SK-N-MC (cell line): ENCODE results near the gene MRPS9.

Experiments used
- DNase-seq: peaks from one replicate; pipeline ENCODE4 v3.0.0-alpha.2; 2011; ENCODE audit warnings: low read depth, low spot score
- H3K27ac ChIP-seq: fragments of 200-600 bp; sonication (generic); 2 replicates; pipeline ENCODE4 v1.5.1; 2016; ENCODE audit warnings: mixed run types
- H3K36me3 ChIP-seq: fragments of 200-600 bp; sonication (generic); 2 replicates; pipeline ENCODE4 v1.6.1; 2017; ENCODE audit warnings: antibody characterized with exemption, low read length, mixed read lengths; ENCODE audit not compliant: insufficient read depth
- H3K4me3 ChIP-seq: fragments of 200-600 bp; sonication (generic); 2 replicates; pipeline ENCODE4 v1.5.1; 2016
- H3K9ac ChIP-seq: fragments of 200-600 bp; sonication (generic); 2 replicates; pipeline ENCODE4 v1.8.0; 2017; ENCODE audit warnings: mixed run types, mixed read lengths; ENCODE audit not compliant: insufficient read length
- H3K9me3 ChIP-seq: fragments of 200-600 bp; sonication (generic); 2 replicates; pipeline ENCODE4 v1.6.1; 2017; ENCODE audit warnings: low read depth, mild to moderate bottlenecking, antibody characterized with exemption, low read length, moderate library complexity, mixed read lengths
- EZH2 ChIP-seq: fragments of 200-600 bp; sonication (generic); IDR thresholded peaks from one replicate; pipeline ENCODE4 v1.6.1; 2017; ENCODE audit warnings: antibody characterized with exemption
- FOXP2 ChIP-seq: optimal IDR thresholded peaks from 2 replicates; pipeline ENCODE3; 2011; ENCODE audit warnings: mild to moderate bottlenecking, moderate library complexity; ENCODE audit not compliant: insufficient read depth; ENCODE audit errors: extremely low read length, control extremely low read depth
- POLR2AphosphoS5 ChIP-seq: IDR thresholded peaks from 2 replicates; pipeline ENCODE4 v1.6.1; 2012; ENCODE audit warnings: mild to moderate bottlenecking, low read depth, low read length, borderline replicate concordance

Gene MRPS9

GRCh38 chr2:105070010-105070865 is 32.4 kb downstream of the MRPS9 start:
- no peak for DNase-seq
- H3K4me3 ChIP-seq = no peak overlapping the region
- H3K36me3 ChIP-seq = peaks cover 13% of the 10 kb centered on the region; the same call in 1 of the 2 replicates
- H3K9me3 ChIP-seq = no peaks in the 10 kb centered on the region
- no peak for TF ChIP-seq POLR2AphosphoS5
- TF ChIP-seq FOXP2 = no peak
- TF ChIP-seq EZH2 = no peak
- H3K9ac ChIP-seq = no peak overlapping the region
- H3K27ac ChIP-seq = no peak overlapping the region

DNA sequence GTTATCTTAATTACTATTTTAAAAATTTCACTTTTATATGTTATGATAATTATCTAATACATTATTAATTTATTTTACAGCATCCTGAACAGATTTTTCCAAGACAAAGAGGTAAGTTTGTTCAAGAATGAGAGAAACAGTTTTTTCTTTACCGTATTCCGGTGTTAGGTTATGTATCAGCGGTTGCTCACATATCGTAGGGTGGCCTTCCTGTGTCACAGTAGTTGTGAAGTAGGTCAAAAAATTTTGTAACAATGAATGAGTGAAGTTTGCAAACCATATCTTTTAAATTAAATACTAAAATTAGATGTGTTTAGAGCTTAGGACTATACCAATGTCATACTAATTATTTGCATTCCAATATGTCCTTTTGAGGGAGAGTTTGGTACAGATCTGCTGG is 33.5 kb downstream of the MRPS9 start:
- peaks cover 13% of the 10 kb centered on the region; the same call in 1 of the 2 replicates for H3K36me3 ChIP-seq
- no peaks in the 10 kb centered on the region for H3K9me3 ChIP-seq
- H3K27ac ChIP-seq = no peak overlapping the region
- DNase-seq = no peak
- no peak overlapping the region for H3K4me3 ChIP-seq
- TF ChIP-seq FOXP2 = no peak
- H3K9ac ChIP-seq = no peak overlapping the region

DNA sequence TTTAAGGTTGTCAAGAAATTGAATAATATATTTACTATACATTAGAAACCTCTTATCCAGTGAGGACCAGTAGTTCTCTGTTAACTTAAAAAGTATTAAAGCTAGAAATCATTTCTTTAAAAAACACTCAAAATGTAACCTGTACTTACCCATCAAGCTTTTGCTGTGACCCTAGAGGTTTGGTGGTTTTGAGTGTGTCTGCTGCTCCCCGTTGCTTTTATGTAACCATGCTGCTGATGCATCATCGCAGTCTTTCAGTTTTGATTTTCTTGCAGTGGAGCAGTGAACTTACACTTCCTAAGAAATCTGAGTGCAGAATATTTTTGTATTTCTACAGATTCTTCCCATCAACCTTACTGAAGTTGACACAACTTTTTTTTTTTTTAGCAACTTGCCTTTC is 34.2 kb downstream of the MRPS9 start:
- Histone ChIP-seq H3K36me3 (peaks cover 13% of the 10 kb centered on the region; the same call in 1 of the 2 replicates), H3K9me3 (no peaks in the 10 kb centered on the region), H3K4me3 (no peak overlapping the region), H3K27ac (no peak overlapping the region), H3K9ac (no peak overlapping the region)
- no peak for DNase-seq
- TF ChIP-seq FOXP2 (no peak), POLR2AphosphoS5 (no peak), EZH2 (no peak)

GRCh38 chr2:105073591-105073990 is 35.7 kb downstream of the MRPS9 start:
- H3K27ac ChIP-seq = no peak overlapping the region
- H3K9me3 ChIP-seq = no peaks in the 10 kb centered on the region
- TF ChIP-seq EZH2 (no peak), FOXP2 (no peak), POLR2AphosphoS5 (no peak)

DNA sequence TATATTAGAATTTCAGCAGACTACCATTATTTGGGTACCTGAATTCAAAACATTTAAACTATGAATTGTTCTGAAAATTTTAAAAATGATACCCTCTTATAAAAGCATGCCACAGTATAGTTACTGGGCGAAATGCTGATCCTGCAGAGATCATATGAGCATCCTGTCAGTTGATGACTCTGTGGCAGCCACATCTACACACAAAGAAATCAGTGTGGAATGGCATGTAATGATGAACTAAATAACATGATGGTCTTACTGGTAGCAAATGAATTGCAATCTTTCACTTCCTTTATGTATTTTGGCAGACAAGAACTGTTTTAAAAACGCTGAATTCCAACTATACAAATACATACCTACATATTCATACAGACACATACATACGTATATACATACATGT is 38.3 kb downstream of the MRPS9 start:
- Histone ChIP-seq H3K27ac (no peak overlapping the region), H3K9me3 (no peaks in the 10 kb centered on the region), H3K9ac (no peak overlapping the region), H3K4me3 (no peak overlapping the region), H3K36me3 (peaks cover 13% of the 10 kb centered on the region; the same call in 1 of the 2 replicates)
- TF ChIP-seq FOXP2 (no peak), EZH2 (no peak), POLR2AphosphoS5 (no peak)
- no peak for DNase-seq

More at GRCh38 chr2:105073591-105073990, 35.7 kb downstream of the MRPS9 start:
- H3K4me3 ChIP-seq = no peak overlapping the region
- H3K9ac ChIP-seq = no peak overlapping the region
- no peak for DNase-seq
- H3K36me3 ChIP-seq = peaks cover 13% of the 10 kb centered on the region; the same call in 1 of the 2 replicates

DNA sequence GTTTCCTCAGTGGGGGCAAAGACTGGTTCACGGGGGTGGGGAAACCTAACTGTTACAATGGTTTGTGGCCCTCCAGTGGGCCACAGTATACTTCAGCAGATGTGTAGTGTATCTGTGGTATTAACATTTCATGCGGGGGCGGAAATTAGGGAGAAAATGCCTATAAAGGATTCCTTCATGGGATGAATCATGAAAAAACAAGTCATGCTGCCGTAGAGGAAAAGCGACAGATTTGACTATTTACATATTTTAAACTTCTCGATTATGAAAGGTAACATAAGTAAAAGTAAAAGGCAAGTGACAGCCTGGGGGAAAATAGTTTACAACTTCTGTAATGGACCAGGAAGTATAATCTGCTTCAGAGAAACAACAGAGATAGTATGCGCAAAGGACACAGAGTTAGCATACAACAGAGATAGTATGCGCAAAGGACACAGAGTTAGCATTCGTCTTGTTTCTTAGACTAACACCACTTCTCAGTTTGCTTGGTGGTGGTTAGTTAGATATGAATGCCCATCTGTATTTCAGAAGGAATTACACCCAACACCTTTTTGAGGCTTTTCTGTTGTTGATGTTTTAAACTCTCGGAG is 41.1 kb downstream of the MRPS9 start:
- peaks cover 1% of the 10 kb centered on the region; the same call in 1 of the 2 replicates for H3K36me3 ChIP-seq
- no peak overlapping the region for H3K9ac ChIP-seq
- DNase-seq = no peak
- H3K9me3 ChIP-seq = no peaks in the 10 kb centered on the region
- peak overlapping the region; percentile 72 for H3K27ac ChIP-seq
- peak overlapping the region; percentile 33; the same call in 1 of the 2 replicates for H3K4me3 ChIP-seq
- no peak for TF ChIP-seq POLR2AphosphoS5
- TF ChIP-seq FOXP2 = no peak
- TF ChIP-seq EZH2 = no peak

GRCh38 chr2:105080461-105080860 is 42.6 kb downstream of the MRPS9 start:
- Histone ChIP-seq H3K9me3 (no peaks in the 10 kb centered on the region), H3K36me3 (no peaks in the 10 kb centered on the region), H3K27ac (peak overlapping the region; percentile 73; the same call in 1 of the 2 replicates), H3K9ac (no peak overlapping the region), H3K4me3 (peak overlapping the region; percentile 46)
- DNase-seq = no peak
- no peak for TF ChIP-seq EZH2
- TF ChIP-seq POLR2AphosphoS5 = no peak
- no peak for TF ChIP-seq FOXP2

DNA sequence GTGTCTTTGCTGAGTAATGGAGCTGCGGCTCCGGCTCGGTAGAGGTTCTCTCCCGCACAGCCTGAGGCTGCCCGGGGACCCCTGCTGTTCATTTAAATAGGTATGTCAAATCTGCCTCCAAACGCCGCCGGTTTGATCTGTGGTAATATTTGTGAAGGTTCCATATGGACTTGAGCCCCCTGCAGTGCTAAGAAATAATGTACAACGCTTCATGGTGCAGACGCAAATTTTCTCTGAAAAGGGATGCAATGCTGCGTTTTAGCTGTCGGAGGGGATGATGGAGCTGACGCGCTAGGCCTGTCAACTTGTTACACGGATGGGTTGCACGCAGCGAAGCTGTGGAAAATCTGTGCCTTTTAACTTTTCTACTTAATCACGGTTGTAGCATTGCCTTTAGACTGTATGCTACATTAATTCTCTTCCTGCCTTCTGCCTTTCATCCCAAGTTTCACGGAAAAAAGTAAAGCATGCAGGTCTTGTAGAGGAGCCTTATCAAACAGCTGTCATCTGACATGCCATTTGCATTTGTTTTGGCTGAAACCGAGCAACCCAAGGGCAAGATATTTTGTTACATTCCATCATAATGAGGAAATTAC is 43.2 kb downstream of the MRPS9 start:
- Histone ChIP-seq H3K9ac (no peak overlapping the region), H3K27ac (peak overlapping the region; percentile 73; the same call in 1 of the 2 replicates), H3K9me3 (no peaks in the 10 kb centered on the region), H3K36me3 (no peaks in the 10 kb centered on the region), H3K4me3 (peak overlapping the region; percentile 46)
- DNase-seq = peak; percentile 51
- TF ChIP-seq FOXP2 (no peak), EZH2 (no peak), POLR2AphosphoS5 (no peak)

- no peak for DNase-seq
- no peak overlapping the region for H3K4me3 ChIP-seq
- no peak overlapping the region for H3K9ac ChIP-seq
- H3K9me3 ChIP-seq = no peaks in the 10 kb centered on the region
- no peaks in the 10 kb centered on the region for H3K36me3 ChIP-seq
- TF ChIP-seq FOXP2 (no peak), EZH2 (no peak), POLR2AphosphoS5 (no peak)
- no peak overlapping the region for H3K27ac ChIP-seq
These were observed 44.2 kb downstream of the MRPS9 start for GRCh38 chr2:105082107-105082506.
